Measurements from ENCODE around the gene EPC1. TPM values are rescaled to one million over a fixed set of nuclear protein-coding genes. Genes with fewer than 3 reads are reported as not detected.
A peak's percentile ranks its signal among the peaks of the same experiment; 100 is the strongest.
"Not testable (repeated sequence)": the region's sequence is repeated elsewhere in the genome, so short reads cannot be mapped to it uniquely, and the experiment has no call there.

Gene EPC1
- total RNA-seq, 1 donor from 2014 or later, result 51.0 TPM

- Mint-ChIP-seq H3K27me3 (ENCODE audit: unreplicated experiment) (no peaks in the 10 kb centered on the region), H3K36me3 (ENCODE audit: unreplicated experiment) (no peaks in the 10 kb centered on the region), H3K4me3 (ENCODE audit: unreplicated experiment) (no peak overlapping the region), H3K9me3 (ENCODE audit: unreplicated experiment) (no peaks in the 10 kb centered on the region), H3K4me1 (ENCODE audit: low read depth, unreplicated experiment) (peaks cover 3% of the 10 kb centered on the region), H3K27ac (ENCODE audit: unreplicated experiment) (no peak overlapping the region)
- TF ChIP-seq CTCF (IDR thresholded peaks at IDR 0.05; ENCODE audit: partially characterized antibody, unreplicated experiment), result no peak
- DNase-seq, result no peak
These were observed 106.5 kb downstream of the EPC1 start for GRCh38 chr10:32240471-32240870.

- Mint-ChIP-seq H3K4me3 (ENCODE audit: unreplicated experiment) (no peak overlapping the region), H3K27me3 (ENCODE audit: unreplicated experiment) (no peaks in the 10 kb centered on the region), H3K9me3 (ENCODE audit: unreplicated experiment) (no peaks in the 10 kb centered on the region), H3K36me3 (ENCODE audit: unreplicated experiment) (peaks cover under 1% of the 10 kb centered on the region), H3K4me1 (ENCODE audit: low read depth, unreplicated experiment) (peaks cover 3% of the 10 kb centered on the region), H3K27ac (ENCODE audit: unreplicated experiment) (no peak overlapping the region)
- no peak for DNase-seq
- TF ChIP-seq CTCF (IDR thresholded peaks at IDR 0.05; ENCODE audit: partially characterized antibody, unreplicated experiment), result no peak
These were observed 107.2 kb downstream of the EPC1 start for GRCh38 chr10:32239769-32240168.

GRCh38 chr10:32237644-32238345 is 109.2 kb downstream of the EPC1 start:
- peaks cover 7% of the 10 kb centered on the region for H3K36me3 Mint-ChIP-seq (ENCODE audit: unreplicated experiment)
- no peak overlapping the region for H3K27ac Mint-ChIP-seq (ENCODE audit: unreplicated experiment)
- TF ChIP-seq CTCF (IDR thresholded peaks at IDR 0.05; ENCODE audit: partially characterized antibody, unreplicated experiment), result no peak
- no peak overlapping the region for H3K4me3 Mint-ChIP-seq (ENCODE audit: unreplicated experiment)
- no peak for DNase-seq
- H3K27me3 Mint-ChIP-seq (ENCODE audit: unreplicated experiment), result peaks cover 2% of the 10 kb centered on the region
- no peaks in the 10 kb centered on the region for H3K4me1 Mint-ChIP-seq (ENCODE audit: low read depth, unreplicated experiment)
- H3K9me3 Mint-ChIP-seq (ENCODE audit: unreplicated experiment), result peaks cover 3% of the 10 kb centered on the region

- no peak for TF ChIP-seq CTCF (IDR thresholded peaks at IDR 0.05; ENCODE audit: partially characterized antibody, unreplicated experiment)
- Mint-ChIP-seq H3K4me3 (ENCODE audit: unreplicated experiment) (no peak overlapping the region), H3K4me1 (ENCODE audit: low read depth, unreplicated experiment) (no peaks in the 10 kb centered on the region), H3K9me3 (ENCODE audit: unreplicated experiment) (peaks cover 3% of the 10 kb centered on the region), H3K36me3 (ENCODE audit: unreplicated experiment) (peaks cover 7% of the 10 kb centered on the region), H3K27me3 (ENCODE audit: unreplicated experiment) (peaks cover 5% of the 10 kb centered on the region), H3K27ac (ENCODE audit: unreplicated experiment) (no peak overlapping the region)
- no peak for DNase-seq
These were observed 112.5 kb downstream of the EPC1 start for GRCh38 chr10:32234471-32234870.

- H3K4me3 Mint-ChIP-seq (ENCODE audit: unreplicated experiment); H3K4me1 Mint-ChIP-seq (ENCODE audit: low read depth, unreplicated experiment); H3K9me3 Mint-ChIP-seq (ENCODE audit: unreplicated experiment); H3K36me3 Mint-ChIP-seq (ENCODE audit: unreplicated experiment); H3K27me3 Mint-ChIP-seq (ENCODE audit: unreplicated experiment); H3K27ac Mint-ChIP-seq (ENCODE audit: unreplicated experiment): not testable (repeated sequence)
- DNase-seq, result peak; percentile 19
These were observed 113.6 kb downstream of the EPC1 start for GRCh38 chr10:32233375-32233774.
